GM10266 (cell line): Measurements from ENCODE around the gene DDX54.

ENCODE experiments used
- DNase-seq: peaks from one replicate; pipeline ENCODE4 v3.0.0; 2012; ENCODE audit errors: extremely low spot score
- TF ChIP-seq, protein P1 (sequence below): IDR thresholded peaks from 2 replicates; pipeline ENCODE4 v1.5.1; 2012; ENCODE audit warnings: mild to moderate bottlenecking, low read depth; ENCODE audit not compliant: control insufficient read depth, insufficient read depth; ENCODE audit errors: missing control alignments

DDX54 gene

DNA sequence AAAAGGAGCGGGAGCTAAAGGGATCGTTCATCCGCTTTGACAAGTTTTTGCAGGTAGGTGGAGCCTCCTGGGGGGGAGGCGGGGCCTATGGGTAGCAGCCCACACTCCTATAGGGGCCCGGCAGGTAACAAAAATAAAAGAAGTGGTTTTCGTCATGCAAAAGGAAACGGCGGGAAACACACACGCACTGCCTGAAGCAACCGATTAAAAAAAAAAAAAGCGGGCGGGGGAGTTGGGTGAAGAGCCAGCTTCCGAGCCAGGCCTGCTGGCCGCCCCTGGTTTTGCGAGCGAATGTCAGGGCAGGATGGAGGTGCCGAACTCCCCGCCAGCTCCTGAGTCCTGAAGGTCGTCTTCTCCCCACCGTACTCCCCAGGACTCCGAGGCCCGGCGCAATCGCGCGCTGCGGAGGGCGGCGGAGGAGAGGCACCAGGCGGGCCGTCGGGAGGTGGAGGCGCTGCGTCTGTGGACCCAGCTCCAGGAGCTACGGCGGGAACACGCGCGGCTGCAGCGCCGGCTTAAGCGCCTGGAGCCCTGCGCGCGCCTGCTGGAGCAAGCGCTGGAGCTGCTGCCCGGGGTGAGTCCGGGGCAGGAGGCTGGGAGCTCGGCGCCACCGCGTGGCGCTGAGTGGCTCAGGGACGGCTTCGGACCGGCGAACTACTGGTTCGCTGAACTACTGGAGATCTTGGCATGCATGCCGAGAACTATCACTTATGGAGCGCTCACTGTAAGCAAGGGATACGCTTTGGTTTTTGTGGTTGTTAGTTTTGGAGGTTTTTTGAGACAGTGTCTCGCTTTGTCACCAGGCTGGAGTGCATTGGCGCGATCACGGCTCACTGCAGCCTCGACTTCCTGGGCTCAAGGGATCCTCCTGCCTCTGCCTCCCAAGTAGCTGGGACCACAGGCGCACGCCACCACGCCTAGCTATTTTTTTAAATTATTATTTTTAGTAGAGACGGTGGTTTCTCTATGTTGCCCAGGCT, 32.2 kb downstream of the DDX54 start:
- TF ChIP-seq, protein P1, sequence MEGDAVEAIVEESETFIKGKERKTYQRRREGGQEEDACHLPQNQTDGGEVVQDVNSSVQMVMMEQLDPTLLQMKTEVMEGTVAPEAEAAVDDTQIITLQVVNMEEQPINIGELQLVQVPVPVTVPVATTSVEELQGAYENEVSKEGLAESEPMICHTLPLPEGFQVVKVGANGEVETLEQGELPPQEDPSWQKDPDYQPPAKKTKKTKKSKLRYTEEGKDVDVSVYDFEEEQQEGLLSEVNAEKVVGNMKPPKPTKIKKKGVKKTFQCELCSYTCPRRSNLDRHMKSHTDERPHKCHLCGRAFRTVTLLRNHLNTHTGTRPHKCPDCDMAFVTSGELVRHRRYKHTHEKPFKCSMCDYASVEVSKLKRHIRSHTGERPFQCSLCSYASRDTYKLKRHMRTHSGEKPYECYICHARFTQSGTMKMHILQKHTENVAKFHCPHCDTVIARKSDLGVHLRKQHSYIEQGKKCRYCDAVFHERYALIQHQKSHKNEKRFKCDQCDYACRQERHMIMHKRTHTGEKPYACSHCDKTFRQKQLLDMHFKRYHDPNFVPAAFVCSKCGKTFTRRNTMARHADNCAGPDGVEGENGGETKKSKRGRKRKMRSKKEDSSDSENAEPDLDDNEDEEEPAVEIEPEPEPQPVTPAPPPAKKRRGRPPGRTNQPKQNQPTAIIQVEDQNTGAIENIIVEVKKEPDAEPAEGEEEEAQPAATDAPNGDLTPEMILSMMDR: peak; percentile 62
- DNase-seq: peak; percentile 84

DNA sequence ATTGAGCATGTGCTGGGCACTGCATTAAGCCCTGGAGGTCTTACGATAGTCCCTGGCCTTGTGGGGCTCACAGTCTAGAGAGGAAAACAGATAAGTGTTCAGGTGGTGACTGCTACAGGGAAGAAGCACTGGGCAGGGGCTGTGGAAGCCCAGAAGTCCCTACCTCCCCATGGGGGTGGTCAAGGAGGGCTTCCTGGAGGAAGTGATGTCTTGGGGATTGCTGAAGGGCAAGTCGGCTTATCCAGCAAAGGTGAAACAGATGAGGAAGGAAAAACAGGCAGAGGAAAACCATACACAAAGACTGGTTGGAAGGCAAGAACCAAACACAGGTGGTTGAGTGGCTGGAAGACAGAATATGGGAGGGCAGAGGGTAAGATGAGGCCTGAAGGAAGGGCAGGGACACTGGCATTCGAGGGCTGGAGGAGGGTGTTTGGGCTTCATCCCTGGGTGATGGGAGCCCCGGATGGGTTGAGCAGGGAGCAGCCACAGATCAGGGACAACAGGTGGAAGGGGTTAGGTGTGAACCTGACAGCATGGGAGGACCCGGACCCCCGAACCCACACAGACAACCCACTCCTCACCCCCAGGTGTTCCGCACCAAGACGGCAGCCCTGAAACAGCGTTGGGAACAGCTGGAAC, 33.0 kb downstream of the DDX54 start:
- TF ChIP-seq, protein P1: no peak
- no peak for DNase-seq

DNA sequence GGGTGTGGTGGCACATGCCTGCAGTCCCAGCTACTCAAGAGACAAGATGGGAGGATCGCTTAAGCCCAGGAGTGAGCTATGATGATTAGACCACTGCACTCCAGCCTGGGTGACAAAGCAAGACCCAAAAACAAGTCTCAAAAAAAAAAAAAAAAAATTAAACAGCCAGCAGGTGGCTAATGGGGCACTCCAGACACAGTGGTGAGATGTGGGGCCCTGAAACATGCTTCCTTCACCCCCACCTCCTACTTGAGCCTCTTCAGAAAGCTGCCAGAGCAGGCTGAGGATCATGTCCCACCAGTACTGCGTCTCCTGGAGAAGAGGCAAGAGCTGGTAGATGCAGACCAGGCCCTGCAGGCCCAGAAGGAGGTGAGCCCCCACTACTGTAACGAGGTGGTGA, 33.6 kb downstream of the DDX54 start:
- no peak for DNase-seq
- TF ChIP-seq, protein P1: no peak

DNA sequence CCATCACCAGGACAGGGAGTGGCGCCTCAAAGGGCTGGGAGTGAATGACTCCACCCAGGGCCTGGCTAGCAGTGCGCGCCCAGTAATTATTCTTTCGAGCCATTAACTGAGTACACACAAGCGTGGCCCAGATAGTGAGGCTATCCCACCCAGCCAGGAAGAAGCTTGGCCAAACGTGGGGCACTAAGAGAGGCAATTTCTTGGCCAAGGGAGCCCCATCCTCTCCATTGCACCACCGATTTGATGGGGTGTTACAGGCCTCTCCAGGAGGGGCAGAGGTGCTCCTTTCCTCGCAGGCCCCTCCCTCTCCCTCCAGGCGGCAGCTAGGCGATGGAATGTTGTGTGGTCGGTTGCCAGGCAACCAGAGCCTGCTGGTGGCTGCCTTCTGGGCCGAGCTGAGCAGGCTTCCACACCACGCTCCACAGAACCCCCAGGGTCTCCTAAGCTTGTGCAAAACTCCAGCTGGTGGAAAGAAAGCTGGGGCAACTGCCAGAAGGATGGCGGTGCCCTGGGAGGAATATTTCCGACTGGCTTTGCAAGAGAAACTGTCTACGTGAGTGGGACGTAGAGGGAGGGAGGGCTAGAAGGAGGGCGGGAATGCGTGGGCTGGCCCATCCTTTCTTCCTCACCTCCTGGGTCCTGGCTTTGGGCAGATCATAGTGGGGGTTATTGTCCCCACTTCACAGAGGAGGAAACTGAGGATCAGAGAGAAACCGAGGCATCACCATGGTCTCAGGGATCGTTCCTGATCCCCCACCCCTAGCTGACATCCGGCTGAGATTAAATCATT, 35.7 kb downstream of the DDX54 start, which contains the start of gene CFAP73:
Gene CFAP73 (plus strand): TSS at position 364 of the 790 bp plus-strand sequence. CDS start 134 bp downstream, at position 498.
- no peak for DNase-seq
- TF ChIP-seq, protein P1: no peak

DNA sequence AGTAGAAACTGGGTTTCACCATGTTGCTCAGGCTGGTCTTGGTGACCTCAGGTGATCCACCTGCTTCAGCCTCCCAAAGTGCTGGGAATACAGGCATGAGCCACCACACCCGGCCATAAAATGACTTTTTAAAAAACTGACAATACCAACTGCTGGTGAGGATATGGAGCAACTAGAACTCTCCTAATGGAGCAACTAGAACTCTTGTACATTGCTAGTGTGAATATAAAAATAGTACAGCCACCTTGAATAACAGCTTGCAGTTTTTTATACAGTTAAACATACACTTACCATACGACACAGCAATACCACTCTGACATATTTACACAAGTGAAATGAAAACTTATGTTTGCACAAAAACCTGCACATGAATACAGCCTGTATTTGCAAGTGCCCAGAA, 38.3 kb downstream of the DDX54 start:
- no peak for DNase-seq
- TF ChIP-seq, protein P1: no peak

DNA sequence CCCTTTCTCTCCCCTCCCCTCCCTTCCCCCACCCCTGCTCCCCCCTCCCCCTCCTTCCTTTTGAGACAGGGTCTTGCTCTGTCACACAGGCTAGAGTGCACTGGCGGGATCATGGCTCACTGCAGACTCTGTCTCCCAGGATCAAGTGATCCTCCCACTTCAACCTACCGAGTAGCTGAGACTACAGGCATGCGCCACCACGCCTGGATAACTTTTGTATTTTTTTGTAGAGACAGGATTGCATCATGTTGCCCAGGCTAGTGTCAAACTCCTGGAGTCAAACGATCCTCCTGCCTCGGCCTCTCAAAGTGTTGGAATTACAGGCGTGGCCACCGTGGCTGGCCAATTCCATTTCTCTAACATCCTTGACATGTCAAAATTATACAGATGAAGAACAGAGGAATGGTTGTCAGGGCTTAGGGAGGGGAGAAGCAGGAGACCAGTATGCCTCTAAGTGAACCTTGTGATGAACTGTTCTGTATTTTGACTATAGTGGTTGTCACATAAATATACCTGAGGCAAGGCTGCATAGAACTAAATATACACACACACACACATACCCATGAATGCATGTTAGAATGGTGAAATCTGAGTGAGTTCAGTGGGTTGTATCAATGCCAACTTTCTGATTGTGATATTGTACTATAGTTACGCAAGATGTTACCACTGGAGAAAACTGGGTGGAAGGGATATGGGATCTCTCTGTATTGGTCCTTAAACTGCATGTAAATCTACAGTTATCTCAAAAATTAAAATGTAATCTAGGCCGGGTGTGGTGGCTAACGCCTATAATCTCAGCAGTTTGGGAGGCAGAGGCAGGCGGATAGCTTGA, 39.3 kb downstream of the DDX54 start:
- TF ChIP-seq, protein P1: no peak
- DNase-seq: no peak
